NCI-H2196 treated with DMSO at 0.1 percent for 48 hours (cell line): ENCODE measurements around the gene MYO6.
"Not testable (repeated sequence)": the region's sequence is repeated elsewhere in the genome, so short reads cannot be mapped to it uniquely, and the experiment has no call there.

Experiments used
- DNase-seq: peaks from one replicate; lab custom pipeline; 2025; ENCODE audit not compliant: unreplicated experiment; lab: John Stamatoyannopoulos, UW

MYO6 gene

DNA sequence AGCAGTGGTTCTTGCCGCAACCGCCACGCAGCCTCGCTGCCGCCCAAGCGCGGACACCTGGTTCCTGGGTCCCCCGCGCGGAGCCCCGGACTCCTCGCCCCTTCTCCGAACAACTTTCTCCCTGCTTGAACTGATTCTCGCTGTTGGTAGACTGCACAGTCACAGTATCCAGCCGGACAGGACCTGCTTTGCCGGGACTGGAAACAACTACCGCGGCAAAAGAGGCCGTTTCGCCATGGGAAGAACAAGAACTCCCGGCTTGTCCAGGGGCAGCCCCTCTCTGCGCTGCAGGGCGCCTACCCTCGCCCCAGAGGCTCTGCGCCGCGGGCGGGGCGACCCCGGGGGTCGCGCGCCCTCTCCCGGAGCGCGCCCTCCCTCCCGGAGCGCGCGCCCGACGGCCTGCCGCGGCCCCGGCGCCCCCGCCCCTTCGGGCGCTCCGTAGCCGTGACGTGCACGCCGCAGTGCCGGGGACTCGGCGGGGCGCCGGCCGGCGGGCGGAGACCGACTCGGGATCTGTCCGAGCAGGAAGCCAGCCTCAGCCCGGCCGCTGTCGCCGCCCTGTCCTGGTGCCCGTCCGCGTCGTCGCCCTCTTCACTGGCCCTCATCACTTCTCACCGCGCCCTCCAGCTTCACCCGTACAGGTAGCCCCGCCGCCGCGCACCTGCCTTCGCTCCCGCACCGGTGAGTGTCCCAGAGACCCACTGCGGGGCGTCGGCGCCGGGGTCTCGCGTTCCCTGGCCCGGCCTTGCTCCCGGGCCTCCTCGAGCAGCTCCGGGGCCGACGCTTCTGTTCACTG is at the start of gene MYO6:
MYO6 (plus strand) TSS at position 497 of the 796 bp plus-strand sequence. CDS start 68,309 bp downstream, outside the sequence.
- peak; percentile 55 for DNase-seq

DNA sequence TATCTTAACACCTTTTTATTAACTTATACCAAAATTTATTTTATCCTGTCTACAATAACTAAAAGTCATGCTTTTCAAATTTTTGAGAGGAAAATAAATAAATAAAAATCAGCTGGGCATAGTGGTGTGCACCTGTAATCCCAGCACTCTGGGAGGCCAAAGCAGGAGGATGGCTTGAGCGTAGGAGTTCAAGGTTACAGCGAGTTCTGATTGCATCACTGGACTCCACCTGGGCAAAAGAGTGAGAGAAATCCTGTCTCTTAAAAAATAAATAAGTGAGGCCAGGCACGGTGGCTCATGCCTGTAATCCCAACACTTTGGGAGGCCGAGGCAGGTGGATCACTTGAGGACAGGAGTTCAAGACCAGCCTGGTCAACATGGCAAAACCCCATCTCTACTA is 40.7 kb upstream of the MYO6 start:
- DNase-seq = not testable (repeated sequence)

DNA sequence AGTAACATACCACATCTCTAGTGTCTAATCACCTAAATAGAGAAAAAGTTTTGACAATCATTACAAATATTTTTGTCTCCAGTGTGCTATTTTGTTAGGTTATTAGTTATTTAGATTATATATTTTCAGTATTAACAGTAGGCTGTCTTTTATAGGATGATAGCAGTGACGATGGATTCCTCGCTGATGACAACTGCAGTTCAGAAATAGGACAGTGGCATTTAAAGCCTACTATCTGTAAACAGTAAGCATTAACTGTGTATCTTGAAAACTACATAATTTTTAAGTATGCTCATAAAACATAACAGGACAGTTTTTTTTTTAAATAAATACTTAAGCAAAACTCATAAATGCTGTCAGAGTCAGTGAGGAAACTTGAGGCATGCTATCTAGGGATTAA is 37.9 kb upstream of the MYO6 start:
- DNase-seq = no peak

DNA sequence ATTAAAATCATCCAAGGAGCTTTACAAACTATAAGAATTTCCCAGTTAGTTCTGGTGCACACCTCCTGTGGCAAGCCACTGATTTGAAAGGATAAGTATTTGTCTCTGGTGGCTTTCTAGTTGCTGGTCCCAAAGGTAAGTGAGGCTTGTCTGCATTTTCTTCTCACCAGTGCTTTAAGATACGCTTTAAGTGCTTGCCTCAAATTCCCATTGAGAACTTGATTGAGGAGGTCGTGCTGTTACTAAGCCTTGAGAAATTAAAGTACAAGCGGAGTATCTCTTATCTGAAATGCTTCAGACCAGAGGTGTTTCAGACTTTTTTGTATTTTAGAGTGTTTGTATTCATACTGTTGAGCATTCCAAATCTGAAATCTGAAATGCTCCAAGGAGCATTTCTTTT is 29.9 kb upstream of the MYO6 start:
- no peak for DNase-seq

DNA sequence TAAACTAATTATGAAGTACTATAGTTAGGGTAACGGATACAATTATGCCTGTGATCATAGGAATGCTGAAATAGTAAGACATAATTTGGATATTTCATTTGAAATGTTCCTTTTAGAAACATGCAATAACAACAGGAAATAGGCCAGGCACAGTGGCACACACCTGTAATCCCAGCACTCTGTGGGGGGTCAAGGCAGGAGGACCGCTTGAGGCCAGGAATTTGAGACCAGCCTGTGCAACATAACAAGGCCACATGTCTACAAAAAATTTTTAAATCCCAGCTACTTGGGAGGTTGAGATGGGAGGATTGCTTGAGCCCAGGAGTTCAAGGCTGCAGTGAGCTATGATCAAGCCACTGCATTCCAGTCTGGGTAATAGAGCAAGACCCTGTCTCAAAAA is 25.7 kb upstream of the MYO6 start:
- no peak for DNase-seq

DNA sequence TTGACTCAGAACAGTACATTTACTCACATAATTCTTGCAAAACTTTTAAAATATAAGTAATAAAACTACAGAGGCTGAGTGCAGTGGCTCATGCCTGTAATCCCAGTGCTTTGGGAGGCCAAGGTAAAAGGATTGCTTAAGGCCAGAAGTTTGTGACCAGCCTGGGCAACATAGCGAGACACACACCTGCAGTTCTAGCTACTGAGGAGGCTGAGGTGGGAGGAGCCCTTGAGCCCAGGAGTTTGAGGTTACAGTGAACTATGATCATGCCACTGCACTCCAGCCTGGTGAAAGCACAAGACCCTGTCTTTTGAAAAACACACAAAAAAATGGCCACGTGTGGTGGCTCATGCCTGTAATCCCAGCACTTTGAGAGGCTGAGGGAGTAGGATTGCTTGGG is 21.8 kb upstream of the MYO6 start:
- DNase-seq = no peak

DNA sequence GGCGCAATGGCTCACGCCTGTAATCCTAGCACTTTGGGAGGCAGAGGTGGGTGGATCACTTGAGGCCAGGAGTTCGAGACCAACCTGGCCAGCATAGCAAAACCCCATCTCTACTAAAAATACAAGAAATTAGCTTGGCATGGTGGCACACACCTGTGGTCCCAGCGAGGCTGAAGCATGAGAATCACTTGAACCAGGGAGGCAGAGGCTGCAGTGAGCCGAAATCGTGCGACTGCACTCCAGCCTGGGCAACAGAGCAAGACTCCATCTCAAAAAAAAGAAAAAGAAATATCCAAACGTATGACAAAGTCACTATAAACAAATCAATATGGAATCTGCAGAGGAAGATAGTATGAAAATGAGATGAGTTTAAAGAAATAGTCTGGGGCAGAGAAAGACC is 18.0 kb upstream of the MYO6 start:
- DNase-seq = not testable (repeated sequence)

DNA sequence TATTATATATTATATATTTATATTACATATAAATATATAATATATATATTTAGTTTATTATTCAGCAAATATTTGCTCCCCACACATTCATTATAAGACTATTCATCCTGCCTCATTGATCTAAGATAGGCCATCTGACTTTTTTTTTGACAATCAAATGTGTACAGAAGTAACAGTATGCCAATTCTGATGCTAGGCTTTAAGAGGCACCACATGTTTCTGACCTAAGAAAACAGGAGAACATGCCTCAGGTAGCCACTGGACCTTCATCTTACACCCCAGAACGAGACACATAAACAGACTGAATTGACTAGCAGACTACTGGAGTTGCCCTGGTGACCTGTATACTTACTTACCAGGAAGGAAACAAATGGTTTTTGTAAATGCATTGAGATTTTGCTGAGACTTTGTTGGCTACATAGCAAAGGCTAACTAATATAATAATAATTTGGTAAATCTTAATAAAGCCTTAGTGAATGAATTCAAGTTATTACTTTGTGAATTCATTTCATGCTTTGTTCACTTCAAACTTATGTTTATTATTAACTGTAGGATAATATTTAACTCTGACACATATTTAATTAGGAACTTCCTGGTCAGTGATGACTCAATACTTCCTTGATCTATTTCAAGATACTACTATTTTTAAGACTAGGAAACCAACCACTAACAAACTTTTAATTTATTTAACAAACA is 13.4 kb upstream of the MYO6 start:
- no peak for DNase-seq

DNA sequence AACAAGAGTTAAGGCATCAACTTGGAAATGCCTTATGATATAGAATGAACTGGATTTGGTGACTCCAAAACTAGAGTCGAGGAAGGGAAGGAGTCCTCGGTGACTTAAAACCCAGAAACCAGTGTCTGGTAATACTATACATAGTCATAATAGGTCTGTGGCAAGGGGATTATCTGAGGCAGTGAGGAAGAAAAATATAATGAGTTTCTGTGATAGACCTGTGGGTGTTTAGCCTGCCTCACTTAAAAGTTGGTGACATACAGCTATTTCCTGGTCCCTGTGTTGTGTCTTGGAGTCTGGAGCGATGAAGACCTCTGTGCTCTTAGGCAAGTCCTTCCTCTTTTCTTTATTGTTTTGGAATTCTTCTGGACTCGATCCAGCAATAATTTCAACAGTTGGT is 5.1 kb upstream of the MYO6 start:
- no peak for DNase-seq

DNA sequence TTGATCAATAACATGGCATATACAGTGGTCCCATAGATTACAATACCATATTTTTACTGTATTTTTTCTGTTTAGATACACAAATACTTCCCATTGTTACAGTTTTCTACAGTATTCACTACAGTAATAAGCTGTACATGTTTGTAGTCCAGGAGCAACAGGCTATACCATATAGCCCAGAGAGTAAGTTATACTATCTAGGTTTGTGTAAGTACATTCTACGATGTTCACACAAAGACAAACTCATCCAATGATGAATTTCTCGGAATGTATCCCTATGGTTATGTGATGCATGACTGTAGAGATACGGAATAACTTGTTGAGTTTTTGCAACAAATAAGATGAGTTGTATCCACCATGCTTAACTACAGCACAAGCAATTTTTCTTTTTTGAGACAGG is 3.6 kb upstream of the MYO6 start:
- DNase-seq = no peak

DNA sequence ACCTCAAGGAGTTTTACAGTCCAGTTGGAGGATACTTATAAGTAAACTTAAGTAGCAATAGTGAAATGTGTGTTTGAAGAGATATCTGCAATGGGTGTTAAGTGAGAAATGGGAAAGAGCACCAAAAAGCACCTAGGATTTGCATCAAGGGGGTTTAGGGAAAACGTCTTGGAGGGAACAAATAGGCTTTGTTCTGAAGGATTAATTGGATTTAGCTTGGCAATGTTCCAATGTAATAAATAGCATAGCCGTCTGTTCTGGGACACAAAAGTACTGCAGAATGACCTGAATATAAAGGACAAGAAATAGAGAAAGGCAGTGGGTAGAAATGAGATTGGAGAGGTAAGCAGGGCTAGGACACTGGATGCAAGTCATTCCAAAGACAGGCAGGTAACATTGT is 2.8 kb upstream of the MYO6 start:
- DNase-seq = no peak

DNA sequence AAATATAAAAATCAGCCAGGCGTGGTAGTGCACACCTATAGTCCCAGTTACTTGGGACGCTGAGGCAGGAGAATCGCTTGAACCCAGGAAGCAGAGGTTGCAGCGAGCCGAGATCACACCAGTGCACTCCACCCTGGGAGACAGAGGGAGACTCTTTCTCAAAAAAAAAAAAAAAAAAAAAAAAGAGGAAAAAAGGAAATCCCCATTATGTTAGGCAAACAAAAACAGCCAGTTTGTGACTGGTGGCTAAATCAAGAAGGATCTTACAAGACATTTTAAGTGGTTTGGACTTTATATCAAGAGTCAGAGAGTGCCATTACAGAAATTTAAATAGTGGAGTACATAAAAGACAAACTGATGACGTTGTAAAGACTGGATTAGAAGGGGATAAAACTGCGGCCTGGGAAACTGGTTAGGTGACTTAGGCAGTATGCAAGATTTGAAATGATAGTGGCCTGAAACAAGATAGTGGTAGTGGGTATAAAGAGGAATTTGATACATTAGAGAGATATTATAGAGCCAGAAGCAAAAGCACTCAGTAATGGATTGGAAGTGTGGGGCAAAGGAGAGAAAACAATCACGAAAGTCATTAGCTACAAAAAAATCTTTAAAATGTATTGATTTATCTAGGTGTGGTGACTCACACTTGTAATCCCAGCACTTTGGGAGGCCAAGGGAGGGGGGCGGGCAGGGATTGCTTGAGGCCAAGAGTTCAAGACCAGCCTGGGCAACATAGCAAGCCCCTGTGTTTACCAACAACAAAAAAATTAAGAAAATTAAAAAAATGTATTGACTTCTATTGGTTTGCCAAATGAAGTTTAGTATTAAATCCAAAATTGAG is 1.7 kb upstream of the MYO6 start:
- DNase-seq = no peak

DNA sequence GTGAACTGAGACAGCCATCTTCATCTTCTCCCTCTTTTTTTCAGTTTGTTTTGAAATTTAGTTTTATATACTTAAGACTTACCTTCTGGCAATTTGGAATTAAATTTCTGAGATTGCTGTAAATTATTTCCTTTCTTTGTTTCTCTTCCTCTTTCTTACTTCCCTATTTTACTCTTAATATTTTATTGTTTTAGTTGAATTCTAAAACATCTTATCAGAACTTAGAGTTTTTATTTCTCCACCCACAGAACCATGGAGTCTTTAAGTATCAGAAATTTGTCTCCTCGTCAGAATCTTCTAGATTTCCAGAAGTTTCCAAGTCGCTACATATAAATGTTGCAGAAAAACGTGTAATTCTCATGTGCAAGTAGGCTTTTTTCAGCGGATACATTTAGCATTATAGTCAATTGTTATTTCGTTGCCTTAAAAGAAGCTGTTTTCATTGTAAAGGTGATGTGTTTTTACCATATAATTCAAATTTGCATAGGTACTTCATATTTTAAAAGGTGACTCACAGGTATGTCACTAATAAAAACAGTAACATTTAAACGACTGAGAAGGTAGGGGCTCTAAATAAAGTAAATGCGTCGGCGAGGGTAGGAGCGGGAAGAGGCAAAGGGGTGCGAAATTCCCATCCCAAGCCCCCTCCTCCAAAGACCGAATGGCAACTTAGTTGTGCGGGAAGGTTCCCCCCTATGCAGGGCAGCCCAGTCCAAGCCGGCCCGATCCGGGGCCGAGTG is 866 bp upstream of the MYO6 start:
- no peak for DNase-seq

DNA sequence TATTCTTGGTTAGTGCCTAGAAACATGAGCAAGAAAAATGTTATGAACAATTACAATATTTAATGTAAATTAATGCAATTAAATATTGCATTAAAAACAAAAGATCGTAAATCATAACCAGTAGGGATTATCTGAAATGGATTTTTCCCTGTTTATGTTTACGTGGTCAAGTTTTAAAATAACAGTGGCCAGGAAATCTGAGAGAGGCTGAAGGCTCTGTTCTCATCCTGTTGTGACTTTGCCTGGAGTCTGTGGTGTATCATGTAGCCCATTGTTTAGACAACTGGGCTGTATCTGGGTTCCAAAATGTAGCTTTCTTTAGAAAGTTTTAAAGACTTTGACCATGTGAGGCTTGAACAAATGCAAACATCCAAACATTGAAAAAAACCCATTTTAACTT is 2.4 kb downstream of the MYO6 start:
- DNase-seq = no peak

DNA sequence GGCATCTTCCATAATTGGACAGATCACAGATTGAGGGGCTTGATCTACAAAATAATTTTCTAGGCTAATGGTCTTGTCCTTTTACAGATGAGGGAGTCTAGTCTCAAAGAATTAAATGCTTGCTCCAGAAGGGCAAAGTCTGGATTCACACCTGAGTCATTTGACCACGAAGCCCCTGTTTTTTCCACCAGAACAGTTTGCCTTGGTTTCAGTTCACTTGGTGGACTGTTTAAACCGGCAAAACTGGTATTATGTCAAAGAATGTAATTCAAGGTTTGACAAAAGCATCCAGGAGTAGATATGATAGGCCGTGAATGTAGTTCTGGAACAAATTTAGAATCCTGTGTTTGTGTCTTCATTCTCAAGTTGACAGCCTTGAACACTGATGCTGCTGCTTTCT is 3.3 kb downstream of the MYO6 start:
- no peak for DNase-seq

DNA sequence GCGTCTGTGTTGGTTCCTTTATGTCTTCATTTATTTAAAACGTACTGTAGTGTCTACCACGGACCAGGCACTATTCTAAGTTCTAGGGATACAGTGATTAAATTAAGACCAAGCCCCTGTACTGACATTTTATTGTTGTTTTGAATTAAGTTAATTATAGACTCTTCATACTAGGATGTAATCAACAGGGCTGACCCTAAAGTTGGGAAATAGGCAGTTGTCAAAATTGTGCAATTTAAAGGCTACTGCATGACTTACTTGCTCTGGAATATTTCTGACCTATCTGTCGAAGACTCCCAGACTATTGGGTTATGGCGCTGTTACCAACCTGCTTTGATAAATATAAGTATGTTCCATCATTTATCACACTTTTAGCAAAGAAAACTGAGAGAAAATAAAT is 6.7 kb downstream of the MYO6 start:
- DNase-seq = no peak

DNA sequence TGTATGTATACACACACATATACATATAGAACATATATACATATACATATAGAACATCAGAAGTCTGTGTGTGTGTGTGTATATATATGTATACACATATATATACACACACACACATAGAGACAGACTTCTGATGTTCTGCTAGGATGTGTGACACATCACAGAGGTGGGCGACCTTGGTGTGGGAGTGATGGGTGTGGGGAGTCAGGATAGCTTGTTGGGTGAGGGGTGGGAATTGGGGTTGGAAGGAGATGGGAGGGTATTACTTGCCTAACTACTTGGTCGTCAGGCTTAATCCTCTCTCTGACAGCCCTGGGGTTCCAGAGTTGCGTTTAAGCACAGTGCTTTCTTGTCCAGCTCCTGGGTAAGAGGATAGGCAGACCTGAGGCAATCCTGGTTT is 8.3 kb downstream of the MYO6 start:
- no peak for DNase-seq

DNA sequence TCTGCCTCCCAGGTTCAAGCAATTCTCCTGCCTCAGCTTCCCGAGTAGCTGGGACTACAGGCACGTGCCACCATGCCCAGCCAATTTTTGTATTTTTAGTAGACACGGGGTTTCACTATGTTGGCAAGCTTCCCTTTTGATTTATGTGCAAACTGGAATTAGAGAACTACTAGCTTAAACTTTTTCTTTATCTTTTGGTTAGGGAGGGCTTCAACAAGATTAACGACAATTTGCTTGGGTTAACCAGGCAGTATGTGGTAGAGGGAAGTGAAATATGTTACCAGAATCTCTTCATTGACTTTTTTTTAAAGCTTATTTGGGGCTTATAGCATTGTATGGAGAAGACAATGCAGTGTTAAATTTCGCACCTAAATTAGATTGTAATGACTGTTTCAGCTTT is 9.0 kb downstream of the MYO6 start:
- no peak for DNase-seq

DNA sequence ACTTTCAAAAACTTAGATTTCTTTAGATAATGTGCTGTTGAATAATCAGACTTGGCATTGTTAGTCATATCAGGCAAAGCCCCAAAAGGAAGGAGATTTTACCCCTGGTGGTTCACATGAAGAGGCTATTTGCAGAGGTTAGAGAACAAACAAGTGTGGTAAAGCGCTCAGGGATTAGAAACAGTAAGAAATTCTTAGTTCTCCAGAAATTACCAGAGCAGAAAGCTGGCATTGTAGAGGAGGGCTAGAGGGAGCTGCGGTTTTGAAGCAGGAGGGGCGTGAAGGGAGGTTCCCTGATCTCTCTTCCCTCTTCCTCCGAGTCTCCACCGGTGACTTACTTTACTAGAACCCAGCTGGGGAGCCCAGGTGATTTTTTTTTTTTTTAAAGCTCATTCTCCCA is 10.2 kb downstream of the MYO6 start:
- no peak for DNase-seq

DNA sequence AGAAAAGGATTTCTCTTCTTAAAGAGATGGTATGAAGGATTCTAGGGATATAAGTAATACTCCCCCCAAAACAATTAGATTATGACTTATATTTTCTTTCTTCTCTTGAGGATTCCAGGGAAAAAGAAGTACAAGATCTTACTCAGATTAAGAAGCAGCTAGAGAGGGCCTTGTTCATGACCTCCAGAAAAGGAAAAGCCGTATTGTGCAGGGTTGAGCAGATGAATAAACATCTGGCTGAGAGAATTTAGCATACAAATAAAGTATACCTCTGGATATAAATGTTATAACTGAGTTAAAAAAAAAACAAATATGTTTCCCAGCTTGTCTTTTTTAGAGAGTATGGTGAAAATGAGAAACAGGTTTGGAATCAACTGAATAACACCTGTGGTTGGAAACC is 11.3 kb downstream of the MYO6 start:
- DNase-seq = no peak

DNA sequence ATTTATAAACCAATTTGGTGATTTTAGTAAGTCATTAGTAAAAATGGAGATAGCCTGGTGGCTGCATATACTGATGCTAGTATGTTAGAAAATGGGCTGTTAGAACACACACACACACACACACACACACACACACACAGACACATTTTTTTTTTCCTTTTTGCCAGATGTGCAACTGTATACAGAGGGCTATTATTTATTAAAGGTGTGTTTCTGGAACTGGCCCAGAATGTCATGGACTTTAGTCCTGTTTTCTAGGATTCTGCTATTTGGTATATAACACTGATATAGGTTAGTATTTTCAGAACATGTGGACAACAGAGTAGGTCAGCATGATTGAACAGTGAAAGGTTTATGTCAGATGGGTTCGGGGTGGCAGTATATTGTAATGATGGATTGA is 12.4 kb downstream of the MYO6 start:
- no peak for DNase-seq
